Endodermal cell (in vitro differentiated cells): Measurements from ENCODE around the gene ACTN1. TPM values are rescaled to one million over a fixed set of nuclear protein-coding genes. Genes with fewer than 3 reads are reported as not detected.

Experiments used
- DNase-seq: peaks from one replicate; pipeline ENCODE4 v3.0.0-alpha.2; 2017
- H3K27ac ChIP-seq: 2 replicates; pipeline ENCODE4 v1.5.1; 2013; ENCODE audit warnings: mild to moderate bottlenecking, low read depth, low read length, moderate library complexity
- H3K27me3 ChIP-seq: 2 replicates; pipeline ENCODE4 v1.6.1; 2013; ENCODE audit warnings: mild to moderate bottlenecking, low read length, moderate library complexity; ENCODE audit not compliant: insufficient read depth, control insufficient read depth, poor library complexity, severe bottlenecking
- H3K36me3 ChIP-seq: 2 replicates; pipeline ENCODE4 v1.7.0; 2013; ENCODE audit warnings: mild to moderate bottlenecking, low read length, moderate library complexity; ENCODE audit not compliant: control insufficient read depth, insufficient read depth
- H3K4me1 ChIP-seq: one replicate; pipeline ENCODE4 v1.7.0; 2013; ENCODE audit warnings: low read length; ENCODE audit not compliant: control insufficient read depth, insufficient read depth
- H3K4me3 ChIP-seq: 2 replicates; pipeline ENCODE4 v1.5.1; 2013; ENCODE audit warnings: mild to moderate bottlenecking, low read length, moderate library complexity
- H3K9ac ChIP-seq: 2 replicates; pipeline ENCODE4 v1.6.1; 2013; ENCODE audit warnings: mild to moderate bottlenecking, low read length, moderate library complexity; ENCODE audit not compliant: poor library complexity, severe bottlenecking; ENCODE audit errors: extremely low read depth
- H3K9me3 ChIP-seq: 2 replicates; pipeline ENCODE4 v1.6.1; 2013; ENCODE audit warnings: mild to moderate bottlenecking, low read length, moderate library complexity; ENCODE audit not compliant: control insufficient read depth
- H3K27ac Mint-ChIP-seq: 2 replicates; pipeline ENCODE4 v1.8.0; 2020; ENCODE audit warnings: mixed read lengths
- H3K27me3 Mint-ChIP-seq: 2 replicates; pipeline ENCODE4 v1.8.0; 2021; ENCODE audit warnings: mild to moderate bottlenecking, mixed read lengths; ENCODE audit not compliant: insufficient read depth
- H3K36me3 Mint-ChIP-seq: 2 replicates; pipeline ENCODE4 v1.8.0; 2020; ENCODE audit warnings: low read depth, mixed read lengths
- H3K4me1 Mint-ChIP-seq: 2 replicates; pipeline ENCODE4 v1.8.0; 2020; ENCODE audit warnings: mixed read lengths
- H3K4me3 Mint-ChIP-seq: 2 replicates; pipeline ENCODE4 v1.8.0; 2020; ENCODE audit warnings: mild to moderate bottlenecking, moderate library complexity, mixed read lengths
- H3K9me3 Mint-ChIP-seq: 2 replicates; pipeline ENCODE4 v1.8.0; 2020; ENCODE audit warnings: mild to moderate bottlenecking, mixed read lengths
- CTCF ChIP-seq: fragments of 200-600 bp; sonication (generic); conservative IDR thresholded peaks from 2 replicates; pipeline ENCODE4 v1.5.0; 2021; ENCODE audit warnings: antibody characterized with exemption, mild to moderate bottlenecking
- WGBS, 2 experiments: methylation state at CpG; one replicate each; pipeline versions ENCODE4 v1.1.5 to v1.1.7; 2013; ENCODE audit warnings: missing lambda C conversion rate in 2 of 2, mixed read lengths in 1 of 2; ENCODE audit not compliant: insufficient coverage in 1 of 2, insufficient read length in 1 of 2; 5-methylcytosine and 5-hydroxymethylcytosine counted together
- total RNA-seq, 2 donors: library from RNA; stranded (reverse); fragmentation: NEBNext Ultra II Directional in 1 of 2; extraction: Animal tissue kit (Norgen Biotek cat#: 25700) in 1 of 2; gene quantifications; 2 replicates in 1 of 2; 3 replicates in 1 of 2; pipeline ENCODE4 v1.2.1, GENCODE V29; 2021

The ACTN1 gene
- total RNA-seq, 2 donors from 2014 or later = 190 to 275 TPM

DNA sequence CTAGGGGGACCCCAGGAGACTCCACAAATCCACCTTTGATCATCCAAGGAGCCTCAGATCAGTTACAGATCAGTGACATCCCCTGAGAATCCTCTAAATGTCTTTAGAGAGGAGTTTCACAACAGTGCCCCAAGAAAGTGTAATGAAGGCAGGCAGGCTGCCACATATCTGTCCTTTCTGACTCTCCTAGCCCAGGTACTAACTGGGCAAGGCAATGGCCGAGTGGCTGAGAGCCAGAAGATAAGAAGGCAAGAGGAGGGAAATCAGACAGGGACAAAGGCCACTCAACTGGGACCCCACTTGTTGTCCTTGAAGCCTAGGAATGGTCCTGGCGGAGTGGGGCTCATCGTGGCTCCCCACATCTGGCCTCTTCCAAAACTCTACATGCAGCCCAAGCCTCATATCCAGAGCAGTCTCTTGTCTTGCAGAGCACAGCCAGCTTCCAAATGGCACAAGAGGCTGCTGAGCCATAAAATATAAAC, 11.6 kb downstream of the ACTN1 start:
- no peaks in the 10 kb centered on the region for H3K27me3 ChIP-seq
- peaks cover 20% of the 10 kb centered on the region for H3K4me1 ChIP-seq
- no peak overlapping the region for H3K9ac ChIP-seq
- no peak for TF ChIP-seq CTCF
- H3K27ac ChIP-seq = no peak overlapping the region
- WGBS, 2 experiments = 92% methylated on average over 2 to 3 of the region's 3 CpGs
- no peak overlapping the region for H3K4me3 ChIP-seq
- peaks cover 90% of the 10 kb centered on the region for H3K36me3 ChIP-seq
- H3K27ac Mint-ChIP-seq = peak overlapping the region; percentile 67
- H3K4me1 Mint-ChIP-seq = peaks cover 77% of the 10 kb centered on the region
- H3K27me3 Mint-ChIP-seq = no peaks in the 10 kb centered on the region
- DNase-seq = peak; percentile 38
- peaks cover 16% of the 10 kb centered on the region for H3K36me3 Mint-ChIP-seq
- no peaks in the 10 kb centered on the region for H3K9me3 Mint-ChIP-seq
- H3K4me3 Mint-ChIP-seq = no peak overlapping the region
- H3K9me3 ChIP-seq = no peaks in the 10 kb centered on the region

GRCh38 chr14:68966872-68967301, 12.2 kb downstream of the ACTN1 start:
- H3K4me3 Mint-ChIP-seq = no peak overlapping the region
- H3K4me1 Mint-ChIP-seq = peaks cover 79% of the 10 kb centered on the region
- H3K9me3 Mint-ChIP-seq = no peaks in the 10 kb centered on the region
- Histone ChIP-seq H3K36me3 (peaks cover 84% of the 10 kb centered on the region), H3K27ac (no peak overlapping the region), H3K4me1 (peaks cover 20% of the 10 kb centered on the region), H3K4me3 (no peak overlapping the region), H3K9ac (no peak overlapping the region), H3K27me3 (no peaks in the 10 kb centered on the region), H3K9me3 (no peaks in the 10 kb centered on the region)
- H3K36me3 Mint-ChIP-seq = peaks cover 14% of the 10 kb centered on the region
- 95 to 100% methylated on average over 2 to 3 of the region's 3 CpGs for WGBS, 2 experiments
- peak overlapping the region; percentile 67 for H3K27ac Mint-ChIP-seq
- TF ChIP-seq CTCF = no peak
- DNase-seq = peak; percentile 41
- H3K27me3 Mint-ChIP-seq = no peaks in the 10 kb centered on the region

GRCh38 chr14:68965261-68965761, 13.8 kb downstream of the ACTN1 start:
- Mint-ChIP-seq H3K9me3 (no peaks in the 10 kb centered on the region), H3K27me3 (no peaks in the 10 kb centered on the region), H3K27ac (peak overlapping the region; percentile 69), H3K36me3 (peaks cover 6% of the 10 kb centered on the region), H3K4me3 (no peak overlapping the region), H3K4me1 (peaks cover 63% of the 10 kb centered on the region)
- H3K4me1 ChIP-seq = peaks cover 17% of the 10 kb centered on the region
- no peak overlapping the region for H3K9ac ChIP-seq
- H3K36me3 ChIP-seq = peaks cover 84% of the 10 kb centered on the region
- TF ChIP-seq CTCF = no peak
- H3K27me3 ChIP-seq = no peaks in the 10 kb centered on the region
- no peak overlapping the region for H3K4me3 ChIP-seq
- peak; percentile 44 for DNase-seq
- no peak overlapping the region for H3K27ac ChIP-seq
- no peaks in the 10 kb centered on the region for H3K9me3 ChIP-seq
